Keratinocyte (primary cell): ENCODE data around the gene WDR87. TPM values are rescaled to one million over a fixed set of nuclear protein-coding genes. Genes with fewer than 3 reads are reported as not detected.

Experiments used
- DNase-seq: peaks from one replicate; pipeline ENCODE4 v3.0.0-alpha.2; 2011; ENCODE audit warnings: low read depth, missing footprints, low spot score
- FAIRE-seq: peaks from 2 replicates; lab custom pipeline; 2011; peaks lifted over from hg19 to GRCh38; lab: Jason Lieb, UNC
- H2AFZ ChIP-seq: 2 replicates; pipeline ENCODE4 v1.6.0; 2012; ENCODE audit warnings: low read length, control low read depth, inconsistent platforms; ENCODE audit not compliant: control insufficient read depth
- H3K27ac ChIP-seq: 2 replicates; pipeline ENCODE4 v1.5.1; 2011; ENCODE audit warnings: low read length; ENCODE audit not compliant: control insufficient read depth, insufficient read depth
- H3K27me3 ChIP-seq: 3 replicates; pipeline ENCODE4 v1.6.0; 2011; ENCODE audit warnings: low read length; ENCODE audit not compliant: control insufficient read depth, insufficient read depth; ENCODE audit errors: extremely low read depth
- H3K36me3 ChIP-seq, 2 experiments: 2 replicates in 1 of 2; 3 replicates in 1 of 2; pipeline ENCODE4 v1.5.1; 2011; ENCODE audit warnings: low read length in 2 of 2, mild to moderate bottlenecking in 1 of 2; ENCODE audit not compliant: control insufficient read depth in 2 of 2, insufficient read depth in 2 of 2; ENCODE audit errors: extremely low read depth in 1 of 2
- H3K4me1 ChIP-seq: 3 replicates; pipeline ENCODE4 v1.5.1; 2011; ENCODE audit warnings: low read length; ENCODE audit not compliant: control insufficient read depth, insufficient read depth; ENCODE audit errors: extremely low read depth
- H3K4me2 ChIP-seq: 3 replicates; pipeline ENCODE4 v1.6.0; 2011; ENCODE audit warnings: low read depth, low read length; ENCODE audit not compliant: control insufficient read depth, insufficient read depth; ENCODE audit errors: extremely low read depth
- H3K4me3 ChIP-seq, 3 experiments: fragments of 200-600 bp in 1 of 3; sonication (generic) in 1 of 3; 2 replicates in 2 of 3; 3 replicates in 1 of 3; pipeline ENCODE4 v1.5.1; 2011 to 2016; ENCODE audit warnings: low read length in 3 of 3, mild to moderate bottlenecking in 3 of 3, control low read depth in 2 of 3, inconsistent platforms in 1 of 3, low read depth in 1 of 3, mixed read lengths in 1 of 3, mixed run types in 1 of 3, moderate library complexity in 1 of 3; ENCODE audit not compliant: control insufficient read depth in 2 of 3, insufficient read depth in 2 of 3; ENCODE audit errors: extremely low read depth in 1 of 3
- H3K79me2 ChIP-seq: 2 replicates; pipeline ENCODE4 v1.6.0; 2012; ENCODE audit warnings: low read length; ENCODE audit not compliant: control insufficient read depth, insufficient read depth
- H3K9ac ChIP-seq: 3 replicates; pipeline ENCODE4 v1.6.0; 2011; ENCODE audit warnings: low read length; ENCODE audit not compliant: control insufficient read depth, insufficient read depth; ENCODE audit errors: extremely low read depth
- H3K9me1 ChIP-seq: 3 replicates; pipeline ENCODE4 v1.6.0; 2011; ENCODE audit warnings: low read length; ENCODE audit not compliant: control insufficient read depth, insufficient read depth; ENCODE audit errors: extremely low read depth
- H3K9me3 ChIP-seq: 2 replicates; pipeline ENCODE4 v1.5.1; 2012; ENCODE audit warnings: low read depth, low read length; ENCODE audit not compliant: control insufficient read depth
- H4K20me1 ChIP-seq: 3 replicates; pipeline ENCODE4 v1.6.0; 2011; ENCODE audit warnings: low read length; ENCODE audit not compliant: control insufficient read depth, insufficient read depth; ENCODE audit errors: extremely low read depth
- CTCF ChIP-seq, 3 experiments: IDR thresholded peaks in 1 of 3; conservative IDR thresholded peaks in 1 of 3; optimal IDR thresholded peaks in 1 of 3; 2 replicates in 2 of 3; 3 replicates in 1 of 3; pipeline versions ENCODE3 to v1.5.1; 2011; ENCODE audit warnings: low read length in 3 of 3, mild to moderate bottlenecking in 3 of 3, moderate library complexity in 2 of 3, control low read depth in 1 of 3, inconsistent platforms in 1 of 3; ENCODE audit not compliant: insufficient read depth in 2 of 3; ENCODE audit errors: extremely low read depth in 1 of 3
- EZH2 ChIP-seq: IDR thresholded peaks from one replicate; pipeline ENCODE4 v1.6.1; 2012; ENCODE audit warnings: inconsistent platforms, mild to moderate bottlenecking, low read length, moderate library complexity
- dilution Hi-C: fragments of 300-500 bp; cut with MboI; formaldehyde crosslinking; loops from one replicate; pipeline ENCODE4 v1.7.0; 2020; ENCODE audit warnings: low sequenced_read_pairs; ENCODE audit not compliant: extremely low pct_ligation_motif_present
- polyA plus RNA-seq, 5 experiments: library from polyadenylated mRNA; depleted of rRNA in 3 of 5; stranded (reverse) in 3 of 5; stranded (forward) in 1 of 5; unstranded in 1 of 5; fragments of >200 nt; gene quantifications; 1 replicate in 1 of 5; 2 replicates in 3 of 5; 3 replicates in 1 of 5; pipeline versions ENCODE4 v1.2.1 to v1.2.3, GENCODE V29; 2011 to 2012; ENCODE audit warnings: missing spikeins in 2 of 5, low read depth in 1 of 5, low replicate concordance in 1 of 5

Gene WDR87
- polyA plus RNA-seq, 1 donor (not counting 4 experiments of a cell fraction or from before 2014, with no cell fraction given) = not detected

GRCh38 chr19:37893845-37894575 is 12.4 kb downstream of the WDR87 start:
- no peaks in the 10 kb centered on the region for H3K9me3 ChIP-seq
- H3K9me1 ChIP-seq = no peaks in the 10 kb centered on the region
- no peak overlapping the region for H2AFZ ChIP-seq
- H3K36me3 ChIP-seq = no peaks in the 10 kb centered on the region
- H3K27me3 ChIP-seq = no peaks in the 10 kb centered on the region
- H3K79me2 ChIP-seq = no peaks in the 10 kb centered on the region
- DNase-seq = no peak
- H3K27ac ChIP-seq = no peak overlapping the region
- no peaks in the 10 kb centered on the region for H3K4me1 ChIP-seq
- no peaks in the 10 kb centered on the region for H4K20me1 ChIP-seq
- no peak for FAIRE-seq
- dilution Hi-C loops = no loop called here
- no peak for TF ChIP-seq CTCF (optimal IDR thresholded peaks at IDR 0.05 in 1 of 3, IDR thresholded peaks at IDR 0.05 in 1 of 3, conservative IDR thresholded peaks at IDR 0.05 in 1 of 3; ENCODE audit: extremely low read depth in 1 of 3, insufficient read depth in 2 of 3, low read length in 3 of 3)
- TF ChIP-seq EZH2 = no peak
- no peak overlapping the region for H3K4me3 ChIP-seq
- H3K9ac ChIP-seq = no peak overlapping the region
- no peak overlapping the region for H3K4me2 ChIP-seq

GRCh38 chr19:37886571-37886970 is 19.8 kb downstream of the WDR87 start:
- Histone ChIP-seq H3K9ac (no peak overlapping the region), H3K36me3 (no peaks in the 10 kb centered on the region), H3K4me3 (no peak overlapping the region), H3K4me2 (no peak overlapping the region), H2AFZ (no peak overlapping the region), H3K4me1 (no peaks in the 10 kb centered on the region), H3K79me2 (no peaks in the 10 kb centered on the region), H3K9me3 (peaks cover 2% of the 10 kb centered on the region), H3K9me1 (no peaks in the 10 kb centered on the region), H3K27me3 (peaks cover 17% of the 10 kb centered on the region), H4K20me1 (no peaks in the 10 kb centered on the region), H3K27ac (no peak overlapping the region)
- FAIRE-seq = no peak
- dilution Hi-C loops = no loop called here
- no peak for DNase-seq
- TF ChIP-seq CTCF (optimal IDR thresholded peaks at IDR 0.05 in 1 of 3, IDR thresholded peaks at IDR 0.05 in 1 of 3, conservative IDR thresholded peaks at IDR 0.05 in 1 of 3; ENCODE audit: extremely low read depth in 1 of 3, insufficient read depth in 2 of 3, low read length in 3 of 3) = no peak
- no peak for TF ChIP-seq EZH2
